H1 (cell line): Measurements from ENCODE around the gene RAB40C. TPM values are rescaled to one million over a fixed set of nuclear protein-coding genes. Genes with fewer than 3 reads are reported as not detected.

Experiments used
- CHD2 ChIP-seq: IDR thresholded peaks from 2 replicates; pipeline ENCODE4 v1.6.1; 2012; ENCODE audit warnings: low read length, improper control_type of control experiment
- SRF ChIP-seq: IDR thresholded peaks from 2 replicates; pipeline ENCODE4 v1.6.1; 2011; ENCODE audit warnings: mild to moderate bottlenecking, low read depth, low read length, moderate library complexity
- polyA plus RNA-seq, 7 experiments: library from polyadenylated mRNA; depleted of rRNA in 3 of 7; stranded (reverse) in 5 of 7; unstranded in 2 of 7; fragments of >200 nt in 5 of 7; fragments of 200-250 nt in 2 of 7; gene quantifications; 1 replicate in 5 of 7; 2 replicates in 1 of 7; 4 replicates in 1 of 7; pipeline versions ENCODE4 v1.2.1 to v1.2.3, GENCODE V29; 2011 to 2013; ENCODE audit warnings: missing spikeins in 2 of 7, mixed read lengths in 2 of 7
- total RNA-seq: library from RNA; stranded (reverse); fragmentation: NEBNext Ultra II Directional; extraction: Animal tissue kit (Norgen Biotek cat#: 25700); gene quantifications from 2 replicates; pipeline ENCODE4 v1.2.1, GENCODE V29; 2021
- TF ChIP-seq, protein P1 (sequence below): IDR thresholded peaks from 2 replicates; pipeline ENCODE4 v1.6.1; 2011; ENCODE audit warnings: low read length, improper control_type of control experiment

The RAB40C gene
- total and polyA plus RNA-seq, 2 of the 8 experiments (the other 6 are each of a cell fraction or from before 2014, with no cell fraction given) = 13.9 to 15.6 TPM

DNA sequence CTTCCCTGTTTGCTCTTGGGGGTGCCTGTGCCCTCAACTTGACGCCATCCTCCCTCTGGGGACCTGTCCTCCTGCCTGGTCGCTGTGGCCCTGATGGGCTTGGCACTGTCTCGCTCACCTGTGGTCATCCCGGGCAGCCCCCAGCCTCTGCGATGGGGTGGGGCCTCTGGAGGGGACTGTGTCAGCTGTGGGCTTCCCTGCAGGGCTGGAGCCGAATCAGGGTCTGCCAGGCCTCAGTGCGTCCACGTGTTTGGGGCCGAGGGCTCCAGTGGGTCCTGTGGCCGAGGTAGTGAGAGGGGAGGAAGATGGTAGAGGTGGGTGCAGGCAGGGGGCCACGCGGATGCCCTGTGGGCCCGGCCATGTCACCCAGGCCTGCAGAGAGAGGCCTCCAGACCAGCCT lies 12.1 kb upstream of the RAB40C start (continued):
- TF ChIP-seq CHD2 (no peak), SRF (no peak)
- TF ChIP-seq, protein P1, sequence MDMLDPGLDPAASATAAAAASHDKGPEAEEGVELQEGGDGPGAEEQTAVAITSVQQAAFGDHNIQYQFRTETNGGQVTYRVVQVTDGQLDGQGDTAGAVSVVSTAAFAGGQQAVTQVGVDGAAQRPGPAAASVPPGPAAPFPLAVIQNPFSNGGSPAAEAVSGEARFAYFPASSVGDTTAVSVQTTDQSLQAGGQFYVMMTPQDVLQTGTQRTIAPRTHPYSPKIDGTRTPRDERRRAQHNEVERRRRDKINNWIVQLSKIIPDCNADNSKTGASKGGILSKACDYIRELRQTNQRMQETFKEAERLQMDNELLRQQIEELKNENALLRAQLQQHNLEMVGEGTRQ = no peak
